ENCODE data around the gene DPH2.

DPH2 gene

GRCh38 chr1:43944860-43945259, 24.9 kb upstream of the DPH2 start:
- no peak for DNase-seq

GRCh38 chr1:43945674-43946235, 24.1 kb upstream of the DPH2 start:
- DNase-seq = no peak

- peak; percentile 90 for DNase-seq
Measured at GRCh38 chr1:43946236-43947060, 23.4 kb upstream of the DPH2 start, which contains the start of gene IPO13. Gene IPO13 (plus strand): TSS chr1:43946950. CDS start chr1:43947601, 651 bp downstream.

- DNase-seq = no peak
Measured at GRCh38 chr1:43947061-43947873, 22.5 kb upstream of the DPH2 start.

- DNase-seq = no peak
Measured at GRCh38 chr1:43947874-43948437, 21.9 kb upstream of the DPH2 start.

GRCh38 chr1:43949678-43950077, 20.1 kb upstream of the DPH2 start:
- DNase-seq = no peak

GRCh38 chr1:43951021-43951985, 18.5 kb upstream of the DPH2 start:
- no peak for DNase-seq

- DNase-seq = no peak
Measured at GRCh38 chr1:43952731-43953346, 17.0 kb upstream of the DPH2 start.

- no peak for DNase-seq
Measured at GRCh38 chr1:43953361-43953760, 16.4 kb upstream of the DPH2 start.

GRCh38 chr1:43954036-43954435, 15.8 kb upstream of the DPH2 start:
- DNase-seq = no peak

- no peak for DNase-seq
Measured at GRCh38 chr1:43956234-43956633, 13.6 kb upstream of the DPH2 start.

GRCh38 chr1:43957407-43958040, 12.3 kb upstream of the DPH2 start:
- no peak for DNase-seq

- no peak for DNase-seq
Measured at GRCh38 chr1:43958351-43959255, 11.2 kb upstream of the DPH2 start.

- DNase-seq = no peak
Measured at GRCh38 chr1:43960798-43961197, 9.0 kb upstream of the DPH2 start.

GRCh38 chr1:43961692-43962091, 8.1 kb upstream of the DPH2 start:
- no peak for DNase-seq

- DNase-seq = no peak
Measured at GRCh38 chr1:43962324-43962723, 7.5 kb upstream of the DPH2 start.

- no peak for DNase-seq
Measured at GRCh38 chr1:43963006-43963405, 6.8 kb upstream of the DPH2 start.

GRCh38 chr1:43963890-43964289, 5.9 kb upstream of the DPH2 start:
- DNase-seq = no peak

- no peak for DNase-seq
Measured at GRCh38 chr1:43965316-43965715, 4.5 kb upstream of the DPH2 start.
